Tibial artery (tissue), 4 donors: ENCODE data around the gene FILIP1.
A peak's percentile ranks its signal among the peaks of the same experiment; 100 is the strongest.
"Not testable (repeated sequence)": the region's sequence is repeated elsewhere in the genome, so short reads cannot be mapped to it uniquely, and the experiment has no call there.

ENCODE experiments used
- DNase-seq, 2 donors: peaks; one replicate each; pipeline ENCODE4 v3.0.0-alpha.2; 2019
- H3K27ac ChIP-seq, 2 donors: fragments of 200-600 bp; sonication (generic) in 1 of 2; 1 replicate in 1 of 2; 2 replicates in 1 of 2; pipeline ENCODE4 v1.5.1; 2018 to 2019; ENCODE audit warnings: mild to moderate bottlenecking in 1 of 2
- H3K27me3 ChIP-seq, 2 donors: fragments of 200-600 bp; sonication (generic) in 1 of 2; one replicate each; pipeline versions ENCODE4 v1.5.1 to v1.6.0; 2016 to 2019
- H3K36me3 ChIP-seq, 3 donors: fragments of 200-600 bp; sonication (generic) in 2 of 3; one replicate each; pipeline ENCODE4 v1.5.1; 2016 to 2019; ENCODE audit warnings: mild to moderate bottlenecking in 2 of 3
- H3K4me1 ChIP-seq, 4 donors: fragments of 200-600 bp; sonication (generic) in 2 of 4; 1 replicate in 3 of 4; 2 replicates in 1 of 4; pipeline ENCODE4 v1.5.1; 2016 to 2019
- H3K4me3 ChIP-seq, 2 donors: fragments of 200-600 bp; sonication (generic) in 1 of 2; 1 replicate in 1 of 2; 2 replicates in 1 of 2; pipeline ENCODE4 v1.5.1; 2018 to 2019; ENCODE audit warnings: mild to moderate bottlenecking in 2 of 2
- H3K9me3 ChIP-seq, 3 donors: fragments of 200-600 bp; sonication (generic) in 1 of 3; one replicate each; pipeline ENCODE4 v1.5.1; 2016 to 2019
- CTCF ChIP-seq, 2 experiments: fragments of 200-600 bp in 1 of 2; fragments of 450-650 bp in 1 of 2; IDR thresholded peaks; one replicate each; pipeline ENCODE4 v1.5.1; 2017 to 2019; ENCODE audit warnings: antibody characterized with exemption in 2 of 2, mild to moderate bottlenecking in 1 of 2, moderate library complexity in 1 of 2
- intact Hi-C: fragments of 100-400 bp; cut with DNase I; formaldehyde crosslinking; loops from one replicate; pipeline ENCODE4 v1.15.0; 2023; ENCODE audit warnings: low total_unique reads

The FILIP1 gene

GRCh38 chr6:75438442-75439116 is 55.0 kb downstream of the FILIP1 start:
- Histone ChIP-seq H3K4me3 (no peak overlapping the region), H3K9me3 (no peaks in the 10 kb centered on the region), H3K4me1 (peaks cover 0 to 52% (median 29%) of the 10 kb centered on the region in 4 donors), H3K27ac (peak overlapping the region in 1 of 2 donors; percentile 66), H3K36me3 (no peaks in the 10 kb centered on the region), H3K27me3 (no peaks in the 10 kb centered on the region)
- no peak for TF ChIP-seq CTCF (IDR thresholded peaks at IDR 0.05)
- DNase-seq: no peak
- intact Hi-C loops: no loop called here

GRCh38 chr6:75438013-75438431 is 55.6 kb downstream of the FILIP1 start:
- no peak for TF ChIP-seq CTCF (IDR thresholded peaks at IDR 0.05)
- H3K4me3 ChIP-seq: no peak overlapping the region
- peaks cover 0 to 52% (median 29%) of the 10 kb centered on the region in 4 donors for H3K4me1 ChIP-seq
- no peak for DNase-seq
- no peaks in the 10 kb centered on the region for H3K36me3 ChIP-seq
- peak overlapping the region; percentile 66 to 71 for H3K27ac ChIP-seq
- intact Hi-C loops: no loop called here
- no peaks in the 10 kb centered on the region for H3K9me3 ChIP-seq
- H3K27me3 ChIP-seq: no peaks in the 10 kb centered on the region

DNA sequence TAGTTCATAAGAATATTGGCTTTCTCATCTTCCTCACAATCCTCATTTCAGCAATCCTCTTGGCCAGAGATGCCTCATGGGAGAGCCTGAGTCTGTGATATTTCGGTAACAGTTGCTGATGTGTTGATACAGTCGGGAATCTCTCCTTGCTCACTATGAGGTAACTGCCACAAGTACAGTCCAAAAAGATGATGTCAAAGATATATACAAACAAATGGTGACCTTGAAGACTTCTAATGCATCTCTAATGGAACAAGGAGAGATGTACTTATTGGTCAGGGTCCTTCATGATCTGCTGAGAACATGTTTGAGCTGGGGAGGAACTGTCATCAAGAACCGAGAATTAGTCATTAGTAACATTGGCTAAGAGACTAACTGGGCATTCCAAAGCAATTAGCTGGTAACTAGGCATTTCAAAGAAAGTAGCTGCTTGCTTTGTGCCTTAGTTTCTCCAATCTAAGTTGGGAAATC is 56.1 kb downstream of the FILIP1 start:
- peak in 1 of 2 donors; percentile 64 for DNase-seq
- intact Hi-C loops: no loop called here
- Histone ChIP-seq H3K27ac (peak overlapping the region; percentile 66 to 71), H3K9me3 (no peaks in the 10 kb centered on the region), H3K36me3 (no peaks in the 10 kb centered on the region), H3K4me3 (no peak overlapping the region), H3K27me3 (no peaks in the 10 kb centered on the region), H3K4me1 (peaks cover 0 to 54% (median 29%) of the 10 kb centered on the region in 4 donors)
- TF ChIP-seq CTCF (IDR thresholded peaks at IDR 0.05): no peak

GRCh38 chr6:75436869-75437268 is 56.7 kb downstream of the FILIP1 start:
- peaks cover 0 to 59% (median 31%) of the 10 kb centered on the region in 4 donors for H3K4me1 ChIP-seq
- peak overlapping the region; percentile 66 to 71 for H3K27ac ChIP-seq
- H3K9me3 ChIP-seq: no peaks in the 10 kb centered on the region
- H3K4me3 ChIP-seq: no peak overlapping the region
- peak in 1 of 2 donors; percentile 60 for DNase-seq
- no peaks in the 10 kb centered on the region for H3K36me3 ChIP-seq
- no peak for TF ChIP-seq CTCF (IDR thresholded peaks at IDR 0.05)
- intact Hi-C loops: no loop called here
- no peaks in the 10 kb centered on the region for H3K27me3 ChIP-seq

GRCh38 chr6:75432809-75433208 is 60.8 kb downstream of the FILIP1 start:
- H3K27me3 ChIP-seq, H3K9me3 ChIP-seq, H3K4me3 ChIP-seq, DNase-seq, H3K36me3 ChIP-seq, intact Hi-C loops: not testable (repeated sequence)
- peak overlapping the region; percentile 74 to 78 for H3K27ac ChIP-seq
- peaks cover 0 to 72% (median 42%) of the 10 kb centered on the region in 4 donors for H3K4me1 ChIP-seq

GRCh38 chr6:75431379-75431778 is 62.2 kb downstream of the FILIP1 start:
- Histone ChIP-seq H3K27me3 (no peaks in the 10 kb centered on the region), H3K27ac (peak overlapping the region; percentile 74 to 78), H3K4me1 (peaks cover 0 to 61% (median 29%) of the 10 kb centered on the region in 4 donors), H3K36me3 (no peaks in the 10 kb centered on the region), H3K9me3 (no peaks in the 10 kb centered on the region), H3K4me3 (no peak overlapping the region)
- intact Hi-C loops: no loop called here
- TF ChIP-seq CTCF (IDR thresholded peaks at IDR 0.05): no peak
- peak in 1 of 2 donors; percentile 39 for DNase-seq
